Fibroblast of mammary gland (primary cell): ENCODE measurements around the gene MED27.

Experiments used
- DNase-seq: peaks from one replicate; pipeline ENCODE4 v3.0.0-alpha.2; 2010; ENCODE audit warnings: low read depth
- H3K4me3 ChIP-seq: 2 replicates; pipeline ENCODE4 v1.5.1; 2011; ENCODE audit warnings: low read depth, mild to moderate bottlenecking, low read length, moderate library complexity; ENCODE audit not compliant: control insufficient read depth
- CTCF ChIP-seq: conservative IDR thresholded peaks from 2 replicates; pipeline ENCODE4 v1.5.1; 2011; ENCODE audit warnings: low read depth, low read length, inconsistent platforms; ENCODE audit not compliant: control insufficient read depth, insufficient read depth

MED27 gene

GRCh38 chr9:131915181-131915580 lies 164.5 kb downstream of the MED27 start:
- TF ChIP-seq CTCF = no peak
- H3K4me3 ChIP-seq = no peak overlapping the region
- peak; percentile 58 for DNase-seq

GRCh38 chr9:131912671-131913070 lies 167.0 kb downstream of the MED27 start:
- no peak for TF ChIP-seq CTCF
- H3K4me3 ChIP-seq = no peak overlapping the region
- DNase-seq = no peak

GRCh38 chr9:131912069-131912468 lies 167.6 kb downstream of the MED27 start:
- no peak overlapping the region for H3K4me3 ChIP-seq
- TF ChIP-seq CTCF = no peak
- DNase-seq = no peak

- no peak for DNase-seq
- TF ChIP-seq CTCF = no peak
- no peak overlapping the region for H3K4me3 ChIP-seq
Measured at GRCh38 chr9:131910572-131910971, 169.1 kb downstream of the MED27 start.

GRCh38 chr9:131905144-131905543 lies 174.5 kb downstream of the MED27 start:
- TF ChIP-seq CTCF = no peak
- DNase-seq = no peak
- no peak overlapping the region for H3K4me3 ChIP-seq

- TF ChIP-seq CTCF = no peak
- H3K4me3 ChIP-seq = no peak overlapping the region
- DNase-seq = no peak
Measured at GRCh38 chr9:131899296-131900228, 180.1 kb downstream of the MED27 start.
